HepG2 (cell line): ENCODE measurements around the gene CGB3. TPM values are rescaled to one million over a fixed set of nuclear protein-coding genes. Genes with fewer than 3 reads are reported as not detected.

ENCODE experiments used
- ATAC-seq: fragments of 200-7000 bp; cut with Tn5 transposase; 3 replicates; pipeline ENCODE4 v1.9.1; 2020; ENCODE audit warnings: mild to moderate bottlenecking, moderate library complexity
- BruUV-seq: library from RNA; stranded (reverse); fragments of 400-500 nt; replicated peaks from 2 replicates; lab custom pipeline; 2021; lab: Mats Ljungman, UMichigan
- CTCF ChIA-PET: fragments of 300-600 bp; formaldehyde crosslinking; extraction: SDS; loops from one replicate; lab custom pipeline; 2021; ENCODE audit warnings: low total read pairs, inconsistent platforms, low intra/inter-chr PET ratio; lab: Yijun Ruan, JAX
- POLR2A ChIA-PET: fragments of 350-600 bp; sonication (Branson Sonifier 250); formaldehyde crosslinking; loops from one replicate; lab custom pipeline; 2020; ENCODE audit warnings: antibody characterized with exemption, inconsistent platforms; lab: Yijun Ruan, JAX
- DNase-seq: peaks from one replicate; pipeline ENCODE4 v3.0.0-alpha.2; 2015; ENCODE audit warnings: low spot score
- FAIRE-seq: peaks from 3 replicates; lab custom pipeline; 2011; peaks lifted over from hg19 to GRCh38; lab: Jason Lieb, UNC
- H2AFZ ChIP-seq: one replicate; pipeline ENCODE4 v1.6.1; 2011; ENCODE audit warnings: low read length, inconsistent platforms
- H3K27ac ChIP-seq: fragments of 300-600 bp; 3 replicates; pipeline ENCODE4 v1.8.0; 2011; ENCODE audit warnings: mixed run types, mild to moderate bottlenecking, mixed read lengths, low read length, inconsistent platforms; ENCODE audit not compliant: insufficient read depth; ENCODE audit errors: extremely low read length
- H3K27me3 ChIP-seq, 2 experiments: fragments of 200-600 bp in 1 of 2; 2 replicates in 1 of 2; 3 replicates in 1 of 2; pipeline versions ENCODE4 v1.6.0 to v1.8.0; 2011; ENCODE audit warnings: low read length in 2 of 2, mild to moderate bottlenecking in 2 of 2, moderate library complexity in 2 of 2, inconsistent platforms in 1 of 2; ENCODE audit not compliant: insufficient read depth in 2 of 2, control insufficient read depth in 1 of 2
- H3K36me3 ChIP-seq, 2 experiments: fragments of 200-600 bp in 1 of 2; replicated peaks in 1 of 2; 2 replicates in 1 of 2; 3 replicates in 1 of 2; pipeline versions ENCODE4 v1.5.1 to v1.8.0; 2011; ENCODE audit warnings: low read length in 2 of 2, inconsistent platforms in 1 of 2; ENCODE audit not compliant: insufficient read depth in 2 of 2, control insufficient read depth in 1 of 2
- H3K4me1 ChIP-seq: 2 replicates; pipeline ENCODE4 v1.5.1; 2012; ENCODE audit warnings: low read length, inconsistent platforms; ENCODE audit not compliant: insufficient read depth
- H3K4me2 ChIP-seq: 2 replicates; pipeline ENCODE4 v1.6.0; 2011; ENCODE audit warnings: low read depth, low read length, inconsistent platforms
- H3K4me3 ChIP-seq, 3 experiments: fragments of 200-600 bp in 1 of 3; sonication (generic), shearing (Covaris generic) in 1 of 3; replicated peaks in 1 of 3; 2 replicates each; pipeline ENCODE4 v1.5.1; 2011 to 2016; ENCODE audit warnings: low read length in 3 of 3, inconsistent platforms in 2 of 3, low read depth in 2 of 3, mild to moderate bottlenecking in 2 of 3, control low read depth in 1 of 3, mixed read lengths in 1 of 3; ENCODE audit not compliant: insufficient read depth in 1 of 3
- H3K79me2 ChIP-seq: one replicate; pipeline ENCODE4 v1.6.1; 2011; ENCODE audit warnings: low read length, inconsistent platforms; ENCODE audit not compliant: insufficient read depth
- H3K9ac ChIP-seq: 2 replicates; pipeline ENCODE4 v1.6.0; 2011; ENCODE audit warnings: mild to moderate bottlenecking, low read depth, low read length, inconsistent platforms; ENCODE audit not compliant: insufficient read depth
- H3K9me3 ChIP-seq: 2 replicates; pipeline ENCODE4 v1.5.1; 2012; ENCODE audit warnings: mild to moderate bottlenecking, low read length
- H4K20me1 ChIP-seq: 2 replicates; pipeline ENCODE4 v1.6.0; 2011; ENCODE audit warnings: inconsistent platforms, mild to moderate bottlenecking, low read length, moderate library complexity; ENCODE audit not compliant: insufficient read depth
- ERF ChIP-seq: IDR thresholded peaks from 2 replicates; pipeline ENCODE4 v1.6.1; 2018; ENCODE audit warnings: missing biosample characterization, missing genetic modification reagents
- RARG ChIP-seq: sonication (generic); formaldehyde crosslinking; IDR thresholded peaks from 2 replicates; pipeline ENCODE4 v1.4.0; 2020; ENCODE audit warnings: low read depth, mild to moderate bottlenecking, missing genetic modification reagents
- REXO4 ChIP-seq: sonication (generic); formaldehyde crosslinking; IDR thresholded peaks from 2 replicates; pipeline ENCODE4 v1.8.0; 2022; ENCODE audit warnings: missing genetic modification reagents, mild to moderate bottlenecking, borderline replicate concordance
- ZNF33B ChIP-seq: sonication (generic); formaldehyde crosslinking; IDR thresholded peaks from 2 replicates; pipeline ENCODE4 v1.5.1; 2020; ENCODE audit warnings: mild to moderate bottlenecking, missing genetic modification reagents
- WGBS: methylation state at CpG from one replicate; pipeline ENCODE4 v1.1.6; 2017; ENCODE audit warnings: low lambda C conversion rate; 5-methylcytosine and 5-hydroxymethylcytosine counted together
- in situ Hi-C: cut with HindIII; loops from 2 replicates; pipeline ENCODE4 v1.10.0; 2017; ENCODE audit warnings: low pct_unique_long_range_greater_than_20kb; ENCODE audit not compliant: extremely low pct_ligation_motif_present
- intact Hi-C: fragments of 100-400 bp; cut with micrococcal nuclease; formaldehyde crosslinking; loops from one replicate; pipeline ENCODE4 v1.10.0; 2022; ENCODE audit not compliant: unreplicated experiment
- polyA plus RNA-seq, 8 experiments: library from polyadenylated mRNA; depleted of rRNA in 3 of 8; stranded (reverse) in 7 of 8; unstranded in 1 of 8; fragments of >200 nt; fragmentation: Illumina TruSeq in 4 of 8; extraction: Trizol in 4 of 8; gene quantifications; 2 replicates each; pipeline versions ENCODE4 v1.2.1 to v1.2.3, GENCODE V29; 2011 to 2016; ENCODE audit warnings: low read depth in 4 of 8, missing spikeins in 1 of 8, mixed read lengths in 1 of 8; ENCODE audit not compliant: insufficient read depth in 1 of 8
- total RNA-seq, 5 experiments: library from RNA; depleted of rRNA; stranded (reverse); fragments of >200 nt; fragmentation: Illumina TruSeq; extraction: Trizol; gene quantifications; 2 replicates each; pipeline ENCODE4 v1.2.3, GENCODE V29; 2016; ENCODE audit warnings: low read depth in 1 of 5
- TF ChIP-seq, protein P1 (sequence below): fragments of 450-650 bp; IDR thresholded peaks from 2 replicates; pipeline ENCODE4 v1.6.1; 2016

Gene CGB3
- total and polyA plus RNA-seq, 2 of the 13 experiments (the other 11 are each of a cell fraction or from before 2014, with no cell fraction given): not detected

DNA sequence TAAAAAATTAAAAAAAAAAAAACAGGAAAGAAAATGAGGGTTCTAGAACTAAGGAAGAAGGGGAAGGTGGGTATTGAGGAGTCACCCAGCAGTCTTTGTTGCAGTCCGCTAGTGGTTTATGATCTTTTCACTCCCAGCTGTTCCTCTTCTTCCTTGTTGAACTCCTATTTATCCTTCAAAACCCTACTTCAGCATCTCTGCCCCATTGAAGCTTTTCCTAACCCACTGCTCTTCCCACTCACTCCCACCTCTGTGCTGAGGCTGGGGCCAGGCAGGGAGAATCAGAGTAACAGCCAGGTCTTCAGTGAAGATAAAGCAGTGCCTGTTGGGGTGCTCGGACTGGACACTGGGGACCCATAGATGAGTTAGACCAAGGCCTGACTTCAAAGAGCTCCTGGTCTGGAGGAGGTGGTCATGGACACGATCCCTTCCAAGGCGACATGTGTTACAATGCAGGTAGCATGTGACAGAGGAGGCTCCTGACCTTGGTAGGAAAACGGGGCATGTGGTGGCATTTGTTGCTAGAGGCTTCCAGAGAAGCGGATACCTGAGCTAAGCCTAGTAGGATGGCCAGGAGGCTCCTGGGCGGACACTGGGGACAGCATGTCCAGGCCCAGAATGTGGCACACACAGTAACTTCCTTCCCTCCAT lies 19.0 kb downstream of the CGB3 start:
- Histone ChIP-seq H2AFZ (no peak overlapping the region), H3K4me3 (no peak overlapping the region), H3K36me3 (peaks cover 27 to 54% of the 10 kb centered on the region in 2 experiments), H3K4me1 (no peaks in the 10 kb centered on the region), H3K27ac (no peak overlapping the region), H3K4me2 (no peak overlapping the region), H3K9me3 (no peaks in the 10 kb centered on the region)
- CTCF ChIA-PET: no interaction called here
- 93% methylated on average over 7 of the region's 7 CpGs for WGBS
- no peak for DNase-seq
- intact Hi-C loops: no loop called here
- no peak for ATAC-seq
- no peak for TF ChIP-seq ERF (CRISPR knock-in tag)
- TF ChIP-seq, protein P1, sequence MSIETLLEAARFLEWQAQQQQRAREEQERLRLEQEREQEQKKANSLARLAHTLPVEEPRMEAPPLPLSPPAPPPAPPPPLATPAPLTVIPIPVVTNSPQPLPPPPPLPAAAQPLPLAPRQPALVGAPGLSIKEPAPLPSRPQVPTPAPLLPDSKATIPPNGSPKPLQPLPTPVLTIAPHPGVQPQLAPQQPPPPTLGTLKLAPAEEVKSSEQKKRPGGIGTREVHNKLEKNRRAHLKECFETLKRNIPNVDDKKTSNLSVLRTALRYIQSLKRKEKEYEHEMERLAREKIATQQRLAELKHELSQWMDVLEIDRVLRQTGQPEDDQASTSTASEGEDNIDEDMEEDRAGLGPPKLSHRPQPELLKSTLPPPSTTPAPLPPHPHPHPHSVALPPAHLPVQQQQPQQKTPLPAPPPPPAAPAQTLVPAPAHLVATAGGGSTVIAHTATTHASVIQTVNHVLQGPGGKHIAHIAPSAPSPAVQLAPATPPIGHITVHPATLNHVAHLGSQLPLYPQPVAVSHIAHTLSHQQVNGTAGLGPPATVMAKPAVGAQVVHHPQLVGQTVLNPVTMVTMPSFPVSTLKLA: peak; percentile 96
- TF ChIP-seq, all 625 proteins: peak for 1
- FAIRE-seq: no peak
- no peaks in the 10 kb centered on the region for H3K79me2 ChIP-seq
- H4K20me1 ChIP-seq: no peaks in the 10 kb centered on the region
- BruUV-seq: TSS peak; percentile 42
- H3K9ac ChIP-seq: no peak overlapping the region
- in situ Hi-C loops: no loop called here
- POLR2A ChIA-PET: interaction anchor here (1.6 kb wide), 1 partner anchor 14 kb away, joined by 3 read pairs; no protein-coding TSS in a partner anchor
- H3K27me3 ChIP-seq: no peaks in the 10 kb centered on the region

DNA sequence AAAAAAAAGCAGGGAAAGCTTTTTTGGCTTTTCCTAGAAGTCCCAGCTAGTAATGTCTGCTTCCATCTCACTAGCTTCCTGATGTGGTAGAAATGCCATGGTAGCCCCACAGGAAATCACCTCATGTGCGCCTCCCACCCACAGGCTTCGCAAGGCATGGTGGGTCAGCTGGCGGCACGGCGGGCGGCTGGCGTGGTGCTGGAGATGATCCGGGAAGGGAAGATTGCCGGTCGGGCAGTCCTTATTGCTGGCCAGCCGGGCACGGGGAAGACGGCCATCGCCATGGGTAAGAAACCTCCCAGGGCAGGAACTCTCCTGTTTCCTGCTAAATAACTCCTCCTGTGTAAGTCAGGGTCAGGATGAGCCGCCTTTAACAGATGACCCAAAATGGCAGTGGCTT lies 20.0 kb downstream of the CGB3 start:
- peaks cover 27 to 53% of the 10 kb centered on the region in 2 experiments for H3K36me3 ChIP-seq
- ATAC-seq (no peak), DNase-seq (no peak), FAIRE-seq (no peak)
- ChIA-PET CTCF (no interaction called here), POLR2A (no interaction called here)
- no peaks in the 10 kb centered on the region for H3K4me1 ChIP-seq
- no peak overlapping the region for H2AFZ ChIP-seq
- no peak overlapping the region for H3K4me2 ChIP-seq
- H3K4me3 ChIP-seq: no peak overlapping the region
- H3K79me2 ChIP-seq: no peaks in the 10 kb centered on the region
- BruUV-seq: no TSS peak
- H3K27me3 ChIP-seq: no peaks in the 10 kb centered on the region
- H3K27ac ChIP-seq: no peak overlapping the region
- H3K9ac ChIP-seq: no peak overlapping the region
- H3K9me3 ChIP-seq: no peaks in the 10 kb centered on the region
- WGBS: 98% methylated on average over 13 of the region's 15 CpGs
- TF ChIP-seq ZNF33B: no peak
- no peak for TF ChIP-seq REXO4 (CRISPR knock-in tag)
- TF ChIP-seq RARG: no peak
- intact Hi-C loops (no loop called here), in situ Hi-C loops (no loop called here)
- H4K20me1 ChIP-seq: no peaks in the 10 kb centered on the region
